B cell (primary cell): Measurements from ENCODE around the gene WT1. TPM values are rescaled to one million over a fixed set of nuclear protein-coding genes. Genes with fewer than 3 reads are reported as not detected.

Experiments
- ATAC-seq: fragments of 200-7000 bp; cut with Tn5 transposase; one replicate; pipeline ENCODE4 v1.10.0; 2021; ENCODE audit warnings: low read depth, mild to moderate bottlenecking, moderate number of reproducible peaks, moderate library complexity
- CTCF ChIA-PET: fragments of 350-600 bp; sonication (Branson Sonifier 250); formaldehyde crosslinking; loops from one replicate; lab custom pipeline; 2021; ENCODE audit warnings: antibody characterized with exemption, inconsistent platforms; lab: Charles Lee
- POLR2A ChIA-PET: fragments of 350-600 bp; sonication (Branson Sonifier 250); formaldehyde crosslinking; loops from one replicate; lab custom pipeline; 2021; ENCODE audit warnings: antibody characterized with exemption; lab: Charles Lee
- DNase-seq: peaks from one replicate; pipeline ENCODE4 v3.0.0; 2013
- H2AFZ ChIP-seq: 2 replicates; pipeline ENCODE4 v1.6.1; 2012; ENCODE audit warnings: mild to moderate bottlenecking, low read depth, low read length; ENCODE audit not compliant: insufficient read depth, poor library complexity, severe bottlenecking
- H3K27ac ChIP-seq, 2 donors: 1 replicate in 1 of 2; 2 replicates in 1 of 2; pipeline ENCODE4 v1.5.1; 2012 to 2013; ENCODE audit warnings: low read length in 2 of 2, mild to moderate bottlenecking in 2 of 2, moderate library complexity in 1 of 2
- H3K27me3 ChIP-seq, 4 experiments: fragments of 200-600 bp in 1 of 4; sonication (generic) in 1 of 4; replicated peaks in 1 of 4; 1 replicate in 2 of 4; 2 replicates in 2 of 4; pipeline versions ENCODE4 v1.6.1 to v1.7.0; 2013 to 2016; ENCODE audit warnings: low read length in 3 of 4, mild to moderate bottlenecking in 2 of 4, mixed read lengths in 1 of 4, moderate library complexity in 1 of 4; ENCODE audit not compliant: insufficient read depth in 4 of 4, control insufficient read depth in 3 of 4; ENCODE audit errors: control extremely low read depth in 1 of 4
- H3K36me3 ChIP-seq, 2 experiments: replicated peaks in 1 of 2; 1 replicate in 1 of 2; 2 replicates in 1 of 2; pipeline versions ENCODE4 v1.6.1 to v1.7.1; 2013; ENCODE audit warnings: low read length in 1 of 2; ENCODE audit not compliant: insufficient read depth in 2 of 2, control insufficient read depth in 1 of 2; ENCODE audit errors: control extremely low read depth in 1 of 2, extremely low read depth in 1 of 2
- H3K4me1 ChIP-seq, 2 donors: fragments of 200-600 bp in 1 of 2; sonication (generic) in 1 of 2; 1 replicate in 1 of 2; 2 replicates in 1 of 2; pipeline versions ENCODE4 v1.5.1 to v1.6.1; 2013 to 2017; ENCODE audit warnings: low read length in 2 of 2; ENCODE audit not compliant: control insufficient read depth in 2 of 2, insufficient read depth in 2 of 2
- H3K4me2 ChIP-seq: replicated peaks from 2 replicates; pipeline ENCODE3; 2012; ENCODE audit warnings: mild to moderate bottlenecking, low read depth, low read length; ENCODE audit not compliant: poor library complexity, severe bottlenecking
- H3K4me3 ChIP-seq, 5 experiments: fragments of 200-600 bp in 1 of 5; sonication (generic) in 1 of 5; 1 replicate in 3 of 5; 2 replicates in 2 of 5; pipeline versions ENCODE4 v1.5.1 to v1.7.0; 2011 to 2016; ENCODE audit warnings: low read length in 4 of 5, mild to moderate bottlenecking in 4 of 5, low read depth in 2 of 5, control low read depth in 1 of 5, moderate library complexity in 1 of 5; ENCODE audit not compliant: insufficient read depth in 1 of 5; ENCODE audit errors: control extremely low read depth in 1 of 5, extremely low read depth in 1 of 5
- H3K79me2 ChIP-seq: fragments of 200-600 bp; sonication (generic); one replicate; pipeline ENCODE4 v1.6.0; 2016; ENCODE audit warnings: low read length; ENCODE audit not compliant: control insufficient read depth, insufficient read depth
- H3K9ac ChIP-seq: fragments of 200-600 bp; sonication (generic); 2 replicates; pipeline ENCODE4 v1.6.1; 2017; ENCODE audit warnings: mild to moderate bottlenecking, low read length, moderate library complexity
- H3K9me3 ChIP-seq, 3 donors: one replicate each; pipeline versions ENCODE4 v1.6.1 to v1.7.1; 2013; ENCODE audit warnings: low read length in 2 of 3; ENCODE audit not compliant: control insufficient read depth in 2 of 3, insufficient read depth in 1 of 3; ENCODE audit errors: control extremely low read depth in 1 of 3
- H4K20me1 ChIP-seq: 2 replicates; pipeline ENCODE4 v1.6.0; 2012; ENCODE audit warnings: mild to moderate bottlenecking, low read length; ENCODE audit not compliant: insufficient read depth, control insufficient read depth, poor library complexity, severe bottlenecking
- H3K27ac Mint-ChIP-seq: one replicate; pipeline ENCODE4 v1.8.0; 2021; ENCODE audit warnings: mixed read lengths
- H3K27me3 Mint-ChIP-seq: one replicate; pipeline ENCODE4 v1.8.0; 2021; ENCODE audit warnings: mixed read lengths
- H3K4me1 Mint-ChIP-seq: one replicate; pipeline ENCODE4 v1.8.0; 2021; ENCODE audit warnings: mixed read lengths
- H3K4me3 Mint-ChIP-seq: one replicate; pipeline ENCODE4 v1.8.0; 2021; ENCODE audit warnings: mixed read lengths
- H3K9me3 Mint-ChIP-seq: one replicate; pipeline ENCODE4 v1.8.0; 2022; ENCODE audit warnings: mixed read lengths; ENCODE audit not compliant: insufficient read depth
- EZH2 ChIP-seq: IDR thresholded peaks from 2 replicates; pipeline ENCODE4 v1.6.1; 2012; ENCODE audit warnings: borderline replicate concordance, low read depth, mild to moderate bottlenecking, moderate library complexity, low read length; ENCODE audit not compliant: insufficient read depth, poor library complexity, severe bottlenecking
- WGBS: methylation state at CpG from one replicate; pipeline ENCODE4 v1.1.5; 2013; ENCODE audit warnings: missing lambda C conversion rate; ENCODE audit not compliant: insufficient coverage; 5-methylcytosine and 5-hydroxymethylcytosine counted together
- intact Hi-C: fragments of 100-400 bp; cut with micrococcal nuclease; formaldehyde crosslinking; loops from one replicate; pipeline ENCODE4 v1.10.0; 2022
- polyA plus RNA-seq: library from polyadenylated mRNA; depleted of rRNA; stranded (reverse); fragments of >200 nt; gene quantifications from 2 replicates; pipeline ENCODE4 v1.2.3, GENCODE V29; 2012
- total RNA-seq, 2 donors: library from RNA; stranded (reverse); fragments of 120-200 nt in 1 of 2; gene quantifications; 1 replicate in 1 of 2; 2 replicates in 1 of 2; pipeline versions ENCODE4 v1.2.3 to v1.2.4, GENCODE V29; 2013 to 2022
- TF ChIP-seq, protein P1 (sequence below): fragments of 200-600 bp; IDR thresholded peaks from one replicate; pipeline ENCODE4 v1.8.0; 2022; ENCODE audit warnings: antibody characterized with exemption, mild to moderate bottlenecking

WT1 gene
- total and polyA plus RNA-seq, 2 donors (not counting 1 experiment from before 2014, with no cell fraction given), result not detected

DNA sequence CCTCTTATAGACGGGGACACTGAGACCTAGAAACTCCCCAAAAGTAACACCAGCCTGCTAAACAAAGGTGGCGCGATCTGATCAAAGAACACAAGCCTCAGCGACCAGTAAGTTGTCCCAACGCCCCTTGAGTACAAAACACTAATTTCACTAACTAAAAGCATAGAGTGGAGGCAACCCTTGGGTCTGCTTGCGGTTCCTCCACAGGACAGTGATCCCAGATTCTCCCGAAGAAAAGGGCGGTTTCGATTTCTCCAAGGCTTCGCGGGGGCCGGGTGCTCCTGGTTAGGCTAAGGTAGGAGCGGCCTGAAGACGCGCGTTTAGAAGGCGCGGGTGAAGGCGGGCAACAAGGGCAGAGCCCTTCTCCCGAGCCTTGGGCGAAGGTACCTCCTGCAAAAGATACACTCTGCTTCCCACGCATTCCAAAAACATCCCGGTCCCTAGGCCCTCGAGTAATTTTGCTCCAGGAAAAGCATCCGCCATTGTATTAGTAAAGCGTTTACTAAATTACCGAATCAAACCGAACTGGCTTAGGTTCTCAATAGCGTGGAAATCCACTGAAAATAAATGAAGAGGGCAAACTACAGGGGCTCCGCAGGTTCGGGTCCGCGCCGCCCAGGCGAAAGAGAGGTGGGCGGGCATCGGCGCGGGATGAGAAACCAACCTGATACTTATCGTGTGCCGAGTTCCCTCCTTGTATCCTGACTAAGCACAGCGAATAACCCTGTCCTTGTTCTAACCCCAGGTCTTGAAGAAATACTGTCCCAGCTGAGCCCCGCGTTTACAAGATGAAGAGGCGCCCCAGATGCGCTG, 2.0 kb downstream of the WT1 start:
- Histone ChIP-seq H3K9me3 (peaks cover 0 to 43% (median 0%) of the 10 kb centered on the region in 3 donors), H2AFZ (peak overlapping the region; percentile 33), H3K4me1 (peaks cover 10 to 11% of the 10 kb centered on the region in 2 donors), H3K4me2 (no peak overlapping the region), H3K36me3 (no peaks in the 10 kb centered on the region), H4K20me1 (no peaks in the 10 kb centered on the region), H3K27ac (no peak overlapping the region), H3K79me2 (no peaks in the 10 kb centered on the region), H3K27me3 (peaks cover 0 to 89% (median 37%) of the 10 kb centered on the region in 4 experiments), H3K9ac (no peak overlapping the region), H3K4me3 (no peak overlapping the region)
- DNase-seq (no peak), ATAC-seq (no peak)
- ChIA-PET CTCF (no interaction called here), POLR2A (no interaction called here)
- TF ChIP-seq, protein P1, sequence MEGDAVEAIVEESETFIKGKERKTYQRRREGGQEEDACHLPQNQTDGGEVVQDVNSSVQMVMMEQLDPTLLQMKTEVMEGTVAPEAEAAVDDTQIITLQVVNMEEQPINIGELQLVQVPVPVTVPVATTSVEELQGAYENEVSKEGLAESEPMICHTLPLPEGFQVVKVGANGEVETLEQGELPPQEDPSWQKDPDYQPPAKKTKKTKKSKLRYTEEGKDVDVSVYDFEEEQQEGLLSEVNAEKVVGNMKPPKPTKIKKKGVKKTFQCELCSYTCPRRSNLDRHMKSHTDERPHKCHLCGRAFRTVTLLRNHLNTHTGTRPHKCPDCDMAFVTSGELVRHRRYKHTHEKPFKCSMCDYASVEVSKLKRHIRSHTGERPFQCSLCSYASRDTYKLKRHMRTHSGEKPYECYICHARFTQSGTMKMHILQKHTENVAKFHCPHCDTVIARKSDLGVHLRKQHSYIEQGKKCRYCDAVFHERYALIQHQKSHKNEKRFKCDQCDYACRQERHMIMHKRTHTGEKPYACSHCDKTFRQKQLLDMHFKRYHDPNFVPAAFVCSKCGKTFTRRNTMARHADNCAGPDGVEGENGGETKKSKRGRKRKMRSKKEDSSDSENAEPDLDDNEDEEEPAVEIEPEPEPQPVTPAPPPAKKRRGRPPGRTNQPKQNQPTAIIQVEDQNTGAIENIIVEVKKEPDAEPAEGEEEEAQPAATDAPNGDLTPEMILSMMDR, result no peak
- TF ChIP-seq EZH2, result no peak
- 20% methylated on average over 46 of the region's 46 CpGs for WGBS
- Mint-ChIP-seq H3K4me3 (no peak overlapping the region), H3K9me3 (no peaks in the 10 kb centered on the region), H3K4me1 (peaks cover 25% of the 10 kb centered on the region), H3K27ac (no peak overlapping the region), H3K27me3 (peaks cover 57% of the 10 kb centered on the region)
- intact Hi-C loops, result no loop called here

DNA sequence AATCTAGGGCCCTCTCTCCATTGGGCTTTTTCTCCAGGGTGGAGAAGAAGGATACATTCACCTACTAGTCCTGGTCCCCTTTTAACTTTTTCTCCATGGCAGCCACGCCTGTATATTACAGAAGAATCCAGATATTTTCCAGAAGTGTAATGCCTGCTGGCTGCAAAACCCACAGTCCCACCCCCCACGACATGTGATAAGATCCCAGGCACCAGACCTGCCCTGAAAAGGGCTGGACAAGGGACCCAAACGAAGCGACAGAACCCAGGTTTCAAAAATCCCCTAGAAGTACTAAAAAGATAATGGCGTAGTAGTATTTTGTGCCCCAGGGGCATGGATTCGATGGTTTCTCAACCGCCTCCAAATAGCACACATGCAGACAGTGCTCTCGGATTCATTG, 2.8 kb downstream of the WT1 start:
- peaks cover 61% of the 10 kb centered on the region for H3K27me3 Mint-ChIP-seq
- CTCF ChIA-PET, result no interaction called here

More for the DNA sequence above, 2.8 kb downstream of the WT1 start:
- no peak overlapping the region for H3K4me2 ChIP-seq
- H3K9me3 ChIP-seq, result peaks cover 0 to 48% (median 0%) of the 10 kb centered on the region in 3 donors
- H3K4me1 ChIP-seq, result peaks cover 3 to 4% of the 10 kb centered on the region in 2 donors
- TF ChIP-seq EZH2, result no peak
- TF ChIP-seq, protein P1, result no peak
- ATAC-seq (no peak), DNase-seq (no peak)
- POLR2A ChIA-PET, result no interaction called here
- H4K20me1 ChIP-seq, result no peaks in the 10 kb centered on the region
- WGBS, result 20% methylated on average over 2 of the region's 8 CpGs
- no peak overlapping the region for H3K4me3 ChIP-seq
- intact Hi-C loops, result no loop called here
- no peaks in the 10 kb centered on the region for H3K9me3 Mint-ChIP-seq
- H3K79me2 ChIP-seq, result no peaks in the 10 kb centered on the region
- H3K9ac ChIP-seq, result no peak overlapping the region
- no peak overlapping the region for H3K27ac Mint-ChIP-seq
- peaks cover 21% of the 10 kb centered on the region for H3K4me1 Mint-ChIP-seq
- H3K4me3 Mint-ChIP-seq, result no peak overlapping the region
- no peaks in the 10 kb centered on the region for H3K36me3 ChIP-seq
- H3K27ac ChIP-seq, result no peak overlapping the region
- peaks cover 0 to 89% (median 36%) of the 10 kb centered on the region in 4 experiments for H3K27me3 ChIP-seq
- no peak overlapping the region for H2AFZ ChIP-seq
